NCI-H1436 treated with DMSO at 0.1 percent for 48 hours (cell line): ENCODE data around the gene HBQ1.
"Not testable (repeated sequence)": the region's sequence is repeated elsewhere in the genome, so short reads cannot be mapped to it uniquely, and the experiment has no call there.

Experiments used
- DNase-seq: peaks from one replicate; lab custom pipeline; 2025; lab: John Stamatoyannopoulos, UW

The HBQ1 gene

DNA sequence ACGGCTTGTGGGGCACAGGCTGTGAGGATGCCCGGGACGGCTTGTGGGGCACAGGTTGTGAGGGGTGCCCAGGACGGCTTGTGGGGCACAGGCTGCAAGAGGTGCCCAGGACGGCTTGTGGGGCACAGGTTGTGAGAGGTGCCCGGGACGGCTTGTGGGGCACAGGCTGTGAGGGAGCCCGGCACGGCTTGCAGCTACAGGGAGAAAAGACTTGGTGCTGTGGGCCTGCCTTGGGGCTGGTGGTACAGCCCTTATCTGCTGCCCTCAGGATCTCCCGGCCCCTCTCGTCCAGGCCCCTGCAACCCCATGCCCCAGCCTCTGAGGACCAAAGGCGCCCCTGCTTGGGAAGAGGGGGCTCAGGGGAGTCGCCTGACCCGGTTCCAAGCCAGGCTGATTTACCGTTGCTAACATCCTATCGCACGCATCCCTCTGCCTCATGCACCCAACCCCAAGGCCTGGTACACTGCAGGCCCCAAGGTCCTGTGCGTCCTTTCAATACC, 19.5 kb upstream of the HBQ1 start:
- no peak for DNase-seq

DNA sequence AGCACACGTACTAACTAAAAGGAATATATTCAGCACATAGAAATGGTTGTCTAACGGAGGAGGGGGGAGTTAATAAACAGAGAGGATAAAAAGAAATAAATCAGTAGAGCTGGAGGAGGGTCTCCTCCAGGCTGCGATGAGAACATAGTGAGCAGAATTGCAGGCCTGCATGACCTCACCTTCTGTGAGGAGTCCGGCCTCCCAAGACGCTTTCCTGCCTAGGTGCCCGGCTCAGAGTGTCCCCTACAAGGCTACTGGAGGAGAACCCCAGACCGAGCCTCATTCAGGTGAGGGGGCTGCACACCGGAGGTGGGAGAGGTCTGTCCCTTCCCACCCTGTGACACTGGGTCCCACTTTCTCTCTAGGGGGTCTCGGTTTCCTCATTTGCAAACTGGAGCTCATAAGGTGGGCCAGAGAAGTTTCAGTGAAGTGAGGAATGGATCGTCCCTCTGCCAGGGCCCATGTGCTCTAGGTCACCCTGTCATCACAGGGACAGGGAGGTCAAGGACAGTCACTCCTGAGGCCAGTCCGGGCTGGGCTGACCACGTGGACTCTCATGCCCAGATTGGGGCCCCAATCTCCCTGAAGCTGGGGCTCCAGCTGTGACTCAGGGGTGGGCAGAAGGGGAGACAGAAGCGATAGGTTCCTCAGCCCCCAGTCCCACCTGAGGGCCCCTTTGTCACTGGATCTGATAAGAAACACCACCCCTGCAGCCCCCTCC, 17.8 kb upstream of the HBQ1 start:
- no peak for DNase-seq

DNA sequence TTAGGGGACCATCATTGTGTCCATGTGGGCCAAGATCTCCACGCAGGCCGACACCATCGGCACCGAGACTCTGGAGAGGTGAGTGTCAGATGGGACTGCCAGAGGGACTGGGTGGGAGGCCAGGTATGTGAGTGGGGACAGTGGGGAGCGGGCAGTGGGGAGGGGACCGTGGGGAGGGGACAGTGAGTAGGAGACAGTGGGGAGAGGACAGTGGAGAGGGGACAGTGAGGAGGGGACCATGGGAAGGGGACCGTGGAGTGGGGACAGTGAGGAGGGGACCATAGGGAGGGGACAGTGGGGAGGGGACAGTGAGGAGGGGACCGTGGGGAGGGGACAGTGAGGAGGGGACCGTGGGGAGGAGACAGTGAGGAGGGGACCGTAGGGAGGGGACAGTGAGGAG, 17.1 kb upstream of the HBQ1 start:
- not testable (repeated sequence) for DNase-seq

DNA sequence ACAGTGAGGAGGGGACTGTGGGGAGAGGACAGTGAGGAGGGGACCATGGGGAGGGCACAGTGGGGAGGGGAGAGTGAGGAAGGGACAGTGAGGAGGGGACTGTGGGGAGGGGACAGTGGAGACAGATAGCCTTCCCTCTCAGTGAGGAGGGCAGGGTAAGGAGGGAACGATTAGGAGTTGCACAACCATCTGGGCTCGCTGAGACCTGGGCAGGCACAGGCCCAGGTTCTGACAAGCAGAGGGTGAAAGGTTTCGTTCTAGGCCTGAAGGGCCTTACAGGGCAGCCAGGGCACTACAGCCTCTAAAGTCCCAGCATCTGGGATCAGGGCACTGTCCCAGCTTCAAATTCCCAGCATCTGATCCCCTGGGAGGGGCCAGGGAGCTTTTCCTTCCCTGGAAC, 16.6 kb upstream of the HBQ1 start:
- DNase-seq: not testable (repeated sequence)

DNA sequence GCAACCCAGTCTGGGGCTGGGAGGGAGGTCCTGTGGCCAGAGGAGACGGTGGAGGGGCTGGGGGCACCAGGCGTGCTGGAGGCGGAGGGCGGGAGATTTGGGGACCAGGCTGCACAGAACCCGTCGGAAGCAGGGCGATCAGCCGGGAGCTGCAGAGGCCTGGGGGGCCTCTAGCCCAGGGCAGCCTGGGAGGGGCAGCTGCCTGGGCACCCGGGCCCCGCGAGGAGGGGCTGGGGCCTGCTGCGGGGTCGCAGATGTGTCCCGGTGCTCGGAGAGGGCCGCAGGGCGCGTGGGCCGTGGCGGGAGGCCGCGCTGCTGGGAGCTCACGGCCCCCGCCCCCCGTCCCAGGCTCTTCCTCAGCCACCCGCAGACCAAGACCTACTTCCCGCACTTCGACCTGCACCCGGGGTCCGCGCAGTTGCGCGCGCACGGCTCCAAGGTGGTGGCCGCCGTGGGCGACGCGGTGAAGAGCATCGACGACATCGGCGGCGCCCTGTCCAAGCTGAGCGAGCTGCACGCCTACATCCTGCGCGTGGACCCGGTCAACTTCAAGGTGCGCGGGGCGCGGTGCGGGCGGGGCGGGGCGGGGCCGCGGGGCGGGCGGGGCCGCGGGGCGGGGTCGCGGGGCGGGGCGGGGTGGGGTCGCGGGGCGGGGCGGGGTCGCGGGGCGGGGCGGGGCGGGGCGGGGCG, 16.0 kb upstream of the HBQ1 start:
- DNase-seq: not testable (repeated sequence)

DNA sequence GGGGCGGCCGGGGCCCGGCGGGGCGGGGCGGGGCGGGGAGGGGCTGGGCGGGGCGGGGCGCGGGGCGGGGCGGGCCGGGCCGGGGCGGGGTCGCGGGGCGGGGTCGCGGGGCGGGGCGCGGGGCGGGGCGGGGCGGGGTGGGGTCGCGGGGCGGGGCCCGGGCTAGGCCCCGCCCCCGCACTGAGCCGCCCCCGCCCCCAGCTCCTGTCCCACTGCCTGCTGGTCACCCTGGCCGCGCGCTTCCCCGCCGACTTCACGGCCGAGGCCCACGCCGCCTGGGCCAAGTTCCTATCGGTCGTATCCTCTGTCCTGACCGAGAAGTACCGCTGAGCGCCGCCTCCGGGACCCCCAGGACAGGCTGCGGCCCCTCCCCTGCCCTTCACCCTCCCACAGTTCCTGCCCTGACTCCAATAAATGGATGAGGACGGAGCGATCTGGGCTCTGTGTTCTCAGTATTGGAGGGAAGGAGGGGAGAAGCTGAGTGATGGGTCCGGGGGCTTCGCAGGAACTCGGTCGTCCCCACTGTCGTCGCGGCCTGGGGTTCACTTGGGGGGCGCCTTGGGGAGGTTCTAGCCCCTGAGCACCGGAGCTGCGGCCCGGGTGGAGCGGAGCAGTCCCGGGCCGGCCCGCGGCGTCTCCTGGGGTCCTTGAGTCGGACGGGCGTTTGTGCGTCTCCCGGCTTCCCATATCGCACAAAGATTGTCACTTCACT, 15.3 kb upstream of the HBQ1 start:
- DNase-seq: no peak

DNA sequence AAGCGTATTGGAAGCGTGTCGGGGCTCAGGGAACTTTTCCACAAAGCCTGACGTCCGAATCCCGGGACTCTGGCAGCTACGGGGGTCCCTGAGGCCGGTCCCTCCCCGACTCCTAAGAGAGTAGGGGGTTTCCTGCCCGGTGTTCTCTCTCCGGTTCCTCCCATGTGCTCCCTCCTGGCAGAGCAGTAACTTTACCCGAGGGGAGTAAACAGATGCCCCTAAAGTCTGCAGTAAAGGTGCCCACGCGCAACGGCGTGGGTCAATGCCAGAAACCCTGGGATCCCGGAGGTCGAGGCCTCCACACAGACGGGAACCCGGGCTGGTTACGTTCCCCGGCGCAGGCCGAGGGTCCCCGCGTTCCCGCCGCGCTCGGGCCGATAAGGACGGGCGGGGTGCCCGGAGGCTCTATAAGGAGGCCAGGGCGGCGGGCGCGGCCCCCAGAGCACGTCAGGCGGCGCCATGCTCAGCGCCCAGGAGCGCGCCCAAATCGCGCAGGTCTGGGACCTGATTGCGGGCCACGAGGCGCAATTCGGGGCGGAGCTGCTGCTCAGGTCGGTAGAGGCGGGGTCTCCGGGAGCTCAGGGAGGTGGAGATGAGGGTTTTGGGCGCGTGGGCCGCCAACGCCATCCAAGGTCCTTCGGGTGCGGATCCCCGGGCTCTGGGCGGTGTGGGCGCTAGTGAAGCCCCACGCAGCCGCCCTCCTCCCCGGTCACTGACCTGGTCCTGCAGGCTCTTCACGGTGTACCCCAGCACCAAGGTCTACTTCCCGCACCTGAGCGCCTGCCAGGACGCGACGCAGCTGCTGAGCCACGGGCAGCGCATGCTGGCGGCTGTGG, 14.5 kb upstream of the HBQ1 start, which contains the start of gene HBM:
TSS of gene HBM (plus strand) at position 440 of the 836 bp plus-strand sequence. CDS start at position 460, 20 bp downstream.
- DNase-seq: no peak

DNA sequence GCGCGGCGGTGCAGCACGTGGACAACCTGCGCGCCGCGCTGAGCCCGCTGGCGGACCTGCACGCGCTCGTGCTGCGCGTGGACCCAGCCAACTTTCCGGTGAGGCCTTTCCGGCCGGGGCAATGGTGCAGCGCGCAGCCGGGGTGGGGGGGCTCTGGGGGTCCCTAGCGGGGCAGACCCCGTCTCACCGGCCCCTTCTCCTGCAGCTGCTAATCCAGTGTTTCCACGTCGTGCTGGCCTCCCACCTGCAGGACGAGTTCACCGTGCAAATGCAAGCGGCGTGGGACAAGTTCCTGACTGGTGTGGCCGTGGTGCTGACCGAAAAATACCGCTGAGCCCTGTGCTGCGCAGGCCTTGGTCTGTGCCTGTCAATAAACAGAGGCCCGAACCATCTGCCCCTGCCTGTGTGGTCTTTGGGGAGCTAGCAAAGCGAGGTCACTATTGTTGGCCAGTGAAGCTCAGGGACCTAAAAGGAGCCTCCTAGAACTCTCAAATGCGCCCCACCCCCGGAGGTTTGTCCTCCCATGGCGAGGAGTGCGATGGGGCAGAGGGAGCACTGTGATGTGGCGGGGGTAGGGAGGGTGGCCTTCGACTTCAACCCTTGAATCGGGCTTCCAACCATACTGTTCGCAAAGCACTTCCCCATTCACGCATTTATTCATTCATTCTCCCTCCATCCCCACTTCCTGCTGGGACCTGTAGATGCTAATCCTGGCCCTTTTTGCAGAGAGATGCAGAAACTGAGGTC, 13.7 kb upstream of the HBQ1 start:
- no peak for DNase-seq

DNA sequence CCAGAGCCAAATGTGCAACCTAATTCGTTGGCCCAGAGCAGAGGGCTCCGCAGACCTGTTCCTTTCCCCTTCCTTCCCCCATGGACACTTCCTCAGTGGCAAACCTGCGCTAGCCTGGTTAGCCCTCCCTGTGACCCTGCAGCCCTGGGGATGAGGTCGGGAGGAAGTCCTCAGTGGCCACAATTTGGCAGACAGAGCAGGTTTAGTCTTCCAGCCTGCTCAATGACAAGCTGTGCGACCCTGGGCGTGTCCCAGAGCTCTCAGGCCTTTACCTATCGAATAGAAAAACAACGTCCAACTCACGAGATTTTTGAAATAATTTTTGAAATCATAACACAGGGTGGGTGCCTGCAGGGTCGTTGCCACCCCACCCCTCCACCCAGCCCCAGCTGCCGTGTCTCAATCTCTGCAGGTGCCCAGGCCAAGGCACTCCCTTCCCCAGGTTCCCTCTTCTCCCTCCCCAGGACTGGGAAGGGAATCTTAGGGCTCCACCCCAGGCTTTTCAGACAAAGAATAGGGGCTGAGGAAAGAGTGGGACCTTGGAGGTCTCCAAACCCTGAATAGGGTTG, 13.1 kb upstream of the HBQ1 start:
- DNase-seq: no peak

DNA sequence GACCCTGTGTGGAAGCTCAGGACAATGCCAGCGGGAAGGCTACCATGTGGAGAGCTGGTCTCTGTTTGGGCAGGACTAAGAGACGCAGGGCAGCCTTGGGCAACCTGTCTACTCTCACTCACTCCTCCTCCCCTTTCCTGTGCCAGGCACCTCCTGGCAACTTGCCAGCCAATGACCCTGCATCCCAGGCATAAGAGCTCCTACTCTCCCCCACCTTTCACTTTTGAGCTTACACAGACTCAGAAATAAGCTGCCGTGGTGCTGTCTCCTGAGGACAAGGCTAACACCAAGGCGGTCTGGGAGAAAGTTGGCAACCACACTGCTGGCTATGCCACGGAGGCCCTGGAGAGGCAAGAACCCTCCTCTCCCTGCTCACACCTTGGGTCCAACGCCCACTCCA, 11.8 kb upstream of the HBQ1 start:
- DNase-seq: no peak

DNA sequence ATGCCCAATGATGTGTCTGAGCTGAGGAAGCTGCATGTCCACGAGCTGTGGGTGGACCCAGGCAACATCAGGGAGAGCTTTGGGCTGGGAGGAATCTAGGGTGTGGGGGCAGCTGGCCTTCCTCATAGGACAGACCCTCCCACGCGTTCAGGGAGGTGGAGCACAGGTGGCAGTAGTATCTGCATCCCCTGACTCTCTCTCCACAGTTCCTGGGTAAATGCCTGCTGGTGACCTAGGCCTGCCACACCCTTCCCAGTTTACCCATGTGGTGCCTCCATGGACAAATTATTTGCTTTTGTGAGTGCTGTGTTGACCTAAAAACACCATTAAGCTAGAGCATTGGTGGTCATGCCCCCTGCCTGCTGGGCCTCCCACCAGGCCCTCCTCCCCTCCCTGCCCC, 11.2 kb upstream of the HBQ1 start:
- no peak for DNase-seq

DNA sequence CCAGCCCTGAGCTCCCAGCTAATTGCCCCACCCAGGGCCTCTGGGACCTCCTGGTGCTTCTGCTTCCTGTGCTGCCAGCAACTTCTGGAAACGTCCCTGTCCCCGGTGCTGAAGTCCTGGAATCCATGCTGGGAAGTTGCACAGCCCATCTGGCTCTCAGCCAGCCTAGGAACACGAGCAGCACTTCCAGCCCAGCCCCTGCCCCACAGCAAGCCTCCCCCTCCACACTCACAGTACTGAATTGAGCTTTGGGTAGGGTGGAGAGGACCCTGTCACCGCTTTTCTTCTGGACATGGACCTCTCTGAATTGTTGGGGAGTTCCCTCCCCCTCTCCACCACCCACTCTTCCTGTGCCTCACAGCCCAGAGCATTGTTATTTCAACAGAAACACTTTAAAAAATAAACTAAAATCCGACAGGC, 10.2 kb upstream of the HBQ1 start:
- DNase-seq: not testable (repeated sequence)

DNA sequence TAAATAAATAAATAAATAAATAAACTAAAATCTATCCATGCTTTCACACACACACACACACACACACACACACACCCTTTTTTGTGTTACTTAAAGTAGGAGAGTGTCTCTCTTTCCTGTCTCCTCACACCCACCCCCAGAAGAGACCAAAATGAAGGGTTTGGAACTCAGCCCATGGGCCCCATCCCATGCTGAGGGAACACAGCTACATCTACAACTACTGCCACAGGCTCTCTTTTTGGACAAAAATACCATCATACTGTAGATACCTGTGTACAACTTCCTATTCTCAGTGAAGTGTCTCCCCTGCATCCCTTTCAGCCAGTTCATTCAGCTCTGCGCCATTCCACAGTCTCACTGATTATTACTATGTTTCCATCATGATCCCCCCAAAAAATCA, 9.5 kb upstream of the HBQ1 start:
- DNase-seq: no peak

DNA sequence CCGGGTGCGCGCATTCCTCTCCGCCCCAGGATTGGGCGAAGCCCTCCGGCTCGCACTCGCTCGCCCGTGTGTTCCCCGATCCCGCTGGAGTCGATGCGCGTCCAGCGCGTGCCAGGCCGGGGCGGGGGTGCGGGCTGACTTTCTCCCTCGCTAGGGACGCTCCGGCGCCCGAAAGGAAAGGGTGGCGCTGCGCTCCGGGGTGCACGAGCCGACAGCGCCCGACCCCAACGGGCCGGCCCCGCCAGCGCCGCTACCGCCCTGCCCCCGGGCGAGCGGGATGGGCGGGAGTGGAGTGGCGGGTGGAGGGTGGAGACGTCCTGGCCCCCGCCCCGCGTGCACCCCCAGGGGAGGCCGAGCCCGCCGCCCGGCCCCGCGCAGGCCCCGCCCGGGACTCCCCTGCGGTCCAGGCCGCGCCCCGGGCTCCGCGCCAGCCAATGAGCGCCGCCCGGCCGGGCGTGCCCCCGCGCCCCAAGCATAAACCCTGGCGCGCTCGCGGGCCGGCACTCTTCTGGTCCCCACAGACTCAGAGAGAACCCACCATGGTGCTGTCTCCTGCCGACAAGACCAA, 7.8 kb upstream of the HBQ1 start, which contains the start of gene HBA2:
TSS of gene HBA2 (plus strand) at position 503 of the 568 bp plus-strand sequence. CDS start at position 540, 37 bp downstream.
- not testable (repeated sequence) for DNase-seq

DNA sequence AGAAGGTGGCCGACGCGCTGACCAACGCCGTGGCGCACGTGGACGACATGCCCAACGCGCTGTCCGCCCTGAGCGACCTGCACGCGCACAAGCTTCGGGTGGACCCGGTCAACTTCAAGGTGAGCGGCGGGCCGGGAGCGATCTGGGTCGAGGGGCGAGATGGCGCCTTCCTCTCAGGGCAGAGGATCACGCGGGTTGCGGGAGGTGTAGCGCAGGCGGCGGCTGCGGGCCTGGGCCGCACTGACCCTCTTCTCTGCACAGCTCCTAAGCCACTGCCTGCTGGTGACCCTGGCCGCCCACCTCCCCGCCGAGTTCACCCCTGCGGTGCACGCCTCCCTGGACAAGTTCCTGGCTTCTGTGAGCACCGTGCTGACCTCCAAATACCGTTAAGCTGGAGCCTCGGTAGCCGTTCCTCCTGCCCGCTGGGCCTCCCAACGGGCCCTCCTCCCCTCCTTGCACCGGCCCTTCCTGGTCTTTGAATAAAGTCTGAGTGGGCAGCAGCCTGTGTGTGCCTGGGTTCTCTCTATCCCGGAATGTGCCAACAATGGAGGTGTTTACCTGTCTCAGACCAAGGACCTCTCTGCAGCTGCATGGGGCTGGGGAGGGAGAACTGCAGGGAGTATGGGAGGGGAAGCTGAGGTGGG, 6.9 kb upstream of the HBQ1 start:
- not testable (repeated sequence) for DNase-seq

DNA sequence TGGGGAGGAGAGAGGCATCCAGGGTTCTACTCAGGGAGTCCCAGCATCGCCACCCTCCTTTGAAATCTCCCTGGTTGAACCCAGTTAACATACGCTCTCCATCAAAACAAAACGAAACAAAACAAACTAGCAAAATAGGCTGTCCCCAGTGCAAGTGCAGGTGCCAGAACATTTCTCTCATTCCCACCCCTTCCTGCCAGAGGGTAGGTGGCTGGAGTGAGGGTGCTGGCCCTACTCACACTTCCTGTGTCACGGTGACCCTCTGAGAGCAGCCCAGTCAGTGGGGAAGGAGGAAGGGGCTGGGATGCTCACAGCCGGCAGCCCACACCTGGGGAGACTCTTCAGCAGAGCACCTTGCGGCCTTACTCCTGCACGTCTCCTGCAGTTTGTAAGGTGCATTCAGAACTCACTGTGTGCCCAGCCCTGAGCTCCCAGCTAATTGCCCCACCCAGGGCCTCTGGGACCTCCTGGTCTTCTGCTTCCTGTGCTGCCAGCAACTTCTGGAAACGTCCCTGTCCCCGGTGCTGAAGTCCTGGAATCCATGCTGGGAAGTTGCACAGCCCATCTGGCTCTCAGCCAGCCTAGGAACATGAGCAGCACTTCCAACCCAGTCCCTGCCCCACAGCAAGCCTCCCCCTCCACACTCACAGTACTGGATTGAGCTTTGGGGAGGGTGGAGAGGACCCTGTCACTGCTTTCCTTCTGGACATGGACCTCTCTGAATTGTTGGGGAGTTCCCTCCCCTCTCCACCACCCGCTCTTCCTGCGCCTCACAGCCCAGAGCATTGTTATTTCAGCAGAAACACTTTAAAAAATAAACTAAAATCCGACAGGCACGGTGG, 6.1 kb upstream of the HBQ1 start:
- not testable (repeated sequence) for DNase-seq

DNA sequence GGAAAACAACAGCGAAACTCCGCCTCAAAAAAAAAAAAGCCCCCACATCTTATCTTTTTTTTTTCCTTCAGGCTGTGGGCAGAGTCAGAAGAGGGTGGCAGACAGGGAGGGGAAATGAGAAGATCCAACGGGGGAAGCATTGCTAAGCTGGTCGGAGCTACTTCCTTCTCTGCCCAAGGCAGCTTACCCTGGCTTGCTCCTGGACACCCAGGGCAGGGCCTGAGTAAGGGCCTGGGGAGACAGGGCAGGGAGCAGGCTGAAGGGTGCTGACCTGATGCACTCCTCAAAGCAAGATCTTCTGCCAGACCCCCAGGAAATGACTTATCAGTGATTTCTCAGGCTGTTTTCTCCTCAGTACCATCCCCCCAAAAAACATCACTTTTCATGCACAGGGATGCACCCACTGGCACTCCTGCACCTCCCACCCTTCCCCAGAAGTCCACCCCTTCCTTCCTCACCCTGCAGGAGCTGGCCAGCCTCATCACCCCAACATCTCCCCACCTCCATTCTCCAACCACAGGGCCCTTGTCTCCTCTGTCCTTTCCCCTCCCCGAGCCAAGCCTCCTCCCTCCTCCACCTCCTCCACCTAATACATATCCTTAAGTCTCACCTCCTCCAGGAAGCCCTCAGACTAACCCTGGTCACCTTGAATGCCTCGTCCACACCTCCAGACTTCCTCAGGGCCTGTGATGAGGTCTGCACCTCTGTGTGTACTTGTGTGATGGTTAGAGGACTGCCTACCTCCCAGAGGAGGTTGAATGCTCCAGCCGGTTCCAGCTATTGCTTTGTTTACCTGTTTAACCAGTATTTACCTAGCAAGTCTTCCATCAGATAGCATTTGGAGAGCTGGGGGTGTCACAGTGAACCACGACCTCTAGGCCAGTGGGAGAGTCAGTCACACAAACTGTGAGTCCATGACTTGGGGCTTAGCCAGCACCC, 5.0 kb upstream of the HBQ1 start:
- no peak for DNase-seq

DNA sequence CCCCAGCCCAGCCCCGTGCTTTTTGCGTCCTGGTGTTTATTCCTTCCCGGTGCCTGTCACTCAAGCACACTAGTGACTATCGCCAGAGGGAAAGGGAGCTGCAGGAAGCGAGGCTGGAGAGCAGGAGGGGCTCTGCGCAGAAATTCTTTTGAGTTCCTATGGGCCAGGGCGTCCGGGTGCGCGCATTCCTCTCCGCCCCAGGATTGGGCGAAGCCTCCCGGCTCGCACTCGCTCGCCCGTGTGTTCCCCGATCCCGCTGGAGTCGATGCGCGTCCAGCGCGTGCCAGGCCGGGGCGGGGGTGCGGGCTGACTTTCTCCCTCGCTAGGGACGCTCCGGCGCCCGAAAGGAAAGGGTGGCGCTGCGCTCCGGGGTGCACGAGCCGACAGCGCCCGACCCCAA, 4.3 kb upstream of the HBQ1 start:
- not testable (repeated sequence) for DNase-seq
